Frontal cortex (tissue), 4 donors: ENCODE measurements around the gene NECTIN2. TPM values are rescaled to one million over a fixed set of nuclear protein-coding genes. Genes with fewer than 3 reads are reported as not detected.
A peak's percentile ranks its signal among the peaks of the same experiment; 100 is the strongest.
"Not testable (repeated sequence)": the region's sequence is repeated elsewhere in the genome, so short reads cannot be mapped to it uniquely, and the experiment has no call there.

Experiments
- DNase-seq, 2 donors: peaks; one replicate each; pipeline ENCODE4 v3.0.0; 2012; ENCODE audit warnings: low spot score in 2 of 2
- FAIRE-seq: peaks from 2 replicates; lab custom pipeline; 2012; peaks lifted over from hg19 to GRCh38; lab: Jason Lieb, UNC
- total RNA-seq: library from RNA; depleted of rRNA; stranded (reverse); fragments of >200 nt; gene quantifications from one replicate; pipeline ENCODE4 v1.2.3, GENCODE V29; 2014
- donor health status: control.
- donor health status: control.
- donor health status: control.

The NECTIN2 gene
- total RNA-seq, 1 donor from 2014 or later: 26.1 TPM

DNA sequence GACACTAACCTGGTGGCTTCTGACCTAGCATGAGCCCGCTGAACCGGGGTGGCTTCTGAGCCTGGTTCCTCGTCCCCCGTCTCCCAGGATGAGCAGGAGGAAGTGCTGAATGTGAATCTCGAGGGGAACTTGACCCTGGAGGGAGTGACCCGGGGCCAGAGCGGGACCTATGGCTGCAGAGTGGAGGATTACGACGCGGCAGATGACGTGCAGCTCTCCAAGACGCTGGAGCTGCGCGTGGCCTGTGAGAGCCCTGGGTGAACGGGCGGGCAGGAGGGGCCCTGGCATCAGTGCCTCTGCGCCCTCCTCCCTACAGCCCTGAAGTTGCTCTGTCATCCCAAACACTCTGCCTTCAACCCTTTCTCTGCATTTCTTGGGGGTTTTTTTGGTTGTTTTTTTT, 31.6 kb upstream of the NECTIN2 start:
- no peak for DNase-seq
- no peak for FAIRE-seq

DNA sequence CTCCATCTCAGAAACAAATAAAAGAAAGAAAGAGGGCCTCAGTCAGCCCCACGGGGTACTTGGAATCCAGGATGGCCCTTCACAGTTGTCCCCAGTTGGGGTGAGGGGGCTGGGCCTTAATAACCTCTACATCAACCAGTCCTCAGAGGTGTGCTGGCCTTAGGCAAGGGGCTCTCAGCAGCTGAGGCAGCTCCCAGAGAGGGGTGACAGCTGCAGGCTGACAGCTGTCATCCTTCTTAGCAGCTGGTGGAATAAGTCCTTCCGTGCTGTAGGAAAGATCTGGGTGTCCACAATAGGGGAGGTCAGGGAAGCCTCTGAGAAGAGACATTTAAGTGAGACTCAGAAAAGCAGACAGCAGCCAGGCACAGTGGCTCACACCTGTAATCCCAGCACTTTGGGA, 29.8 kb upstream of the NECTIN2 start:
- DNase-seq (no peak), FAIRE-seq (no peak)

DNA sequence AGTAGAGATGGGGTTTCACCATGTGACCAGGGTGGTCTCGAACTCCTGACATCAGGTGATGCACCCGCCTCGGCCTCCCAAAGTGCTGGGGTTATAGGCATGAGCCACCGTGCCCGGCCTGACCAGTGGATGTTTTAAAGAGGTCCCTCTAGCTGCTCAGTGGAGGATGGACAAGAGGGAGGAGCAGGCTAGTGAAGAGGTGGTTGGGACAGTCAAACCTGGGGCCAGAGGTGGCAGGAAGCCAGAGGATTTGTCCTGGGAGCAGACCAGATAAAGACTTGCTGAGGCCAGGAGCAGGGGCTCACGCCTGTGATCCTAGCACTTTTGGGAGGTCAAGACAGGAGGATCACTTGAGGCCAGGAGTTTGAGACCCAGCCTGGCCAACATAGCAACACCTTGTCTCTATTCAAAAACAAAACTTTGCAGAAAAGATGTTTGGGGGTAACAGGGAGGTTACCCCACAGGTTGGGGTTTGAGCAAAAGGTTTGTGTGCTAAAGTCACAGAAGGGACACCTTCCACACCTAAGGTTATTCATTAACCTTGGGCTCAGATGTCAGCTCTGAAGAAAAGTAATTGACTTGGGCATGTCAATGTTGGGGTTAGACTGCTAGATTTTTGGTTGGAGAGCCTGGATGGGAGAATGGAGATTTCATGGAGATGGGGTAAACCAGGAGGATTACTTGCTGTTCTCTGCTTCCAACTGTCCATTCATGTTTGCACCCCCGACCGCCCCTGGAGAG, 28.2 kb upstream of the NECTIN2 start:
- DNase-seq (no peak), FAIRE-seq (no peak)

DNA sequence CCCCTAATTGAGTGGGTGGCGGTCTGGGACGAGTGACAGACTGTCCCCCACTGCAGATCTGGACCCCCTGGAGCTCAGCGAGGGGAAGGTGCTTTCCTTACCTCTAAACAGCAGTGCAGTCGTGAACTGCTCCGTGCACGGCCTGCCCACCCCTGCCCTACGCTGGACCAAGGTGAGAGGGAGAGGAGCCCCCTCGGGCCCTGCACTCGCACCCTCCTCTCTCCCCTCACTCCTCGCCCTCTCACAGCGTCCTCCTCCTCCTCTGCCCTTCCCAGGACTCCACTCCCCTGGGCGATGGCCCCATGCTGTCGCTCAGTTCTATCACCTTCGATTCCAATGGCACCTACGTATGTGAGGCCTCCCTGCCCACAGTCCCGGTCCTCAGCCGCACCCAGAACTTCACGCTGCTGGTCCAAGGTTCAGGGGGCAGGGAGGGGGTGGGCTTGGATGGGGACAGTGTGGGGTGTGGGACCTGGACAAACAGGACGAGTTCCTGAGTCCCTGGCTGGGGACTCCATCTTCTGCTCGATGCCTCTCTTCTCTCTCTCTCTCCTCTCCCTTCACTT, 27.5 kb upstream of the NECTIN2 start:
- DNase-seq: no peak

DNA sequence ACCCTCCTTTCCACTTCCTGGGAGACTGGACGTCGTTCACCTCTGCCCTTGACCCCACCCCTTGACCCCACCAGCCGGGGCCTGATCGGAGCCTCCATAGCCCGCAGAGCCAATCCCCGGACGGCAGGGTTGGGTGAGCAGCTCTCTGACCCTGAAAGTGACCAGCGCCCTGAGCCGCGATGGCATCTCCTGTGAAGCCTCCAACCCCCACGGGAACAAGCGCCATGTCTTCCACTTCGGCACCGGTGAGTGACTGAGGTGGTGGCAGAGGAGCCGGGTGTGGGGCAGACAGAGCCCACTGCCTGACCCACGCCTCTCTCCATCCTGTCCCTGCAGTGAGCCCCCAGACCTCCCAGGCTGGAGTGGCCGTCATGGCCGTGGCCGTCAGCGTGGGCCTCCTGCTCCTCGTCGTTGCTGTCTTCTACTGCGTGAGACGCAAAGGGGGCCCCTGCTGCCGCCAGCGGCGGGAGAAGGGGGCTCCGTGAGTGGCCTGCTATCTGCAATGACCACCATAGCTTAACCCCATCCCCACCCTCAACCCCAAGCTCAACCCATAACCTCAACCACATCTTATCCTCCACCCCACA, 26.8 kb upstream of the NECTIN2 start:
- DNase-seq: no peak
- FAIRE-seq: no peak

More for the DNA sequence above, 27.5 kb upstream of the NECTIN2 start:
- no peak for FAIRE-seq

DNA sequence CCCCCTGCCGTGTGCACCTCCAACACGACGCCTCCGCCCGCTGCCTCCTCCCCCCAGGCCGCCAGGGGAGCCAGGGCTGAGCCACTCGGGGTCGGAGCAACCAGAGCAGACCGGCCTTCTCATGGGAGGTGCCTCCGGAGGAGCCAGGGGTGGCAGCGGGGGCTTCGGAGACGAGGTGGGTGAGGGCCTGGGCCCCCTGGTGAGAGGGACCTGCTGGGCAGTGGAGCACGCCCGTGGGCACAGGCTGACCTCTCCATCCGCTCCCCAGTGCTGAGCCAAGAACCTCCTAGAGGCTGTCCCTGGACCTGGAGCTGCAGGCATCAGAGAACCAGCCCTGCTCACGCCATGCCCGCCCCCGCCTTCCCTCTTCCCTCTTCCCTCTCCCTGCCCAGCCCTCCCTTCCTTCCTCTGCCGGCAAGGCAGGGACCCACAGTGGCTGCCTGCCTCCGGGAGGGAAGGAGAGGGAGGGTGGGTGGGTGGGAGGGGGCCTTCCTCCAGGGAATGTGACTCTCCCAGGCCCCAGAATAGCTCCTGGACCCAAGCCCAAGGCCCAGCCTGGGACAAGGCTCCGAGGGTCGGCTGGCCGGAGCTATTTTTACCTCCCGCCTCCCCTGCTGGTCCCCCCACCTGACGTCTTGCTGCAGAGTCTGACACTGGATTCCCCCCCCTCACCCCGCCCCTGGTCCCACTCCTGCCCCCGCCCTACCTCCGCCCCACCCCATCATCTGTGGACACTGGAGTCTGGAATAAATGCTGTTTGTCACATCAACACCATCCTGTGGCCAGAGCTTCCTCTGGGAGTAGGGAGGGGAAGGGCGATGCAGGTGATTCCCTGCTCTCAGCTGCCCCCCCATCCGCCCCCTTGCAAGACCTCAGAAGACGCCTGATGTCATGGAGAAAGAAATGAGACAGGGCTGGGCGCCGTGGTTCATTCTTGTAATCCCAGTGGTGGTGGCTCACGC, 25.2 kb upstream of the NECTIN2 start:
- FAIRE-seq (no peak), DNase-seq (peak in 1 of 2 donors; percentile 66)

DNA sequence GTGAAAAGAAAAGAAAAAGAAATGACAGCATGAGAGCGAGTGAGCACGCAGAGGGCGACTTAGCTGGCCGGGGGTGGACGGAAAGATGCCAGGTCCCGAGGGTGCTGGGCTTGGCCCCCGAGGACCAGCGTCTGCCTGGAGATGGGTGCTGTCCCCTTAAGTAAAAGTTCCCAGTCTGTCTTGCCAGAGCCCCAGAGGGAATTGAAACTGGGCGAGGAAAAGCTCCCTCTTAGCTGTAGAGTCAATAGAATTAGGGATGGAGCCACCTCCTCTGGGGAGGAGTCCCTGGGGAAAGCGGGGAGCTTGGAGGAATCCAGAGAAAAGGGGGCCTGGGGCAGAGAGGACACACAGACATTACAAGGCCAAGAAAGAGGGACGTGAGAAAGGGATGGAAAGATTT, 23.9 kb upstream of the NECTIN2 start:
- FAIRE-seq (no peak), DNase-seq (no peak)

DNA sequence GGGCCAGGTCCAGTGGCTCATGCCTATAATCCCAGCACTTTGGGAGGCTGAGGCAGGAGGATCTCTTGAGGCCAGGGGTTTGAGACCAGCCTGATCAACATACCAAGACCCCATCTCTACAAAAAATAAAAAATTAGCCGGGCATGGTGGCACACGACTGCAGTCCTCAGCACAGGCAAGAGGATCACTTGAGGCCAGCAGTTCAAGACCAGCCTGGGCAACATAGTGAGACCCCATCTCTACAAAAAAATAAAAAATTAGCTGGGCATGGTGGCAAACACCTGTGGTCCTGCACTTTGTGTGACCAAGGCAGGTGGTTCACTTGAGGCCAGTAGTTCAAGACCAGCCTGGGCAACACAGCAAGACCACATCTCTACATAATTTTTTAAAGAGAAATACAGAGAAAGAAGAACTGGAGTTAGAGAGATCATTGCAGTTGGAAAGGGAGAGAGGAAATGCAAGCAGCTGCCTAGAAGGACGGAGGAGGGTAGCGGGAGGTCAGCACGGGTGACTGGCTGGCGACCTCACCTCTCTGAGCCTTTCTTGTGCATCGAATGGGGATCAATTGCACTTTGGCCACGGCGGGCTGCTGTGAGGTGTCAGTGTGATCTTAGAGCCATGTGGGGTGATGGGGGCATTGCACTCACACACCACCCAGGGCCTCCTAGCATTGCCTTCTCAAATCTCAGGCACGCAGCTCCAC, 23.3 kb upstream of the NECTIN2 start:
- DNase-seq: no peak
- no peak for FAIRE-seq

DNA sequence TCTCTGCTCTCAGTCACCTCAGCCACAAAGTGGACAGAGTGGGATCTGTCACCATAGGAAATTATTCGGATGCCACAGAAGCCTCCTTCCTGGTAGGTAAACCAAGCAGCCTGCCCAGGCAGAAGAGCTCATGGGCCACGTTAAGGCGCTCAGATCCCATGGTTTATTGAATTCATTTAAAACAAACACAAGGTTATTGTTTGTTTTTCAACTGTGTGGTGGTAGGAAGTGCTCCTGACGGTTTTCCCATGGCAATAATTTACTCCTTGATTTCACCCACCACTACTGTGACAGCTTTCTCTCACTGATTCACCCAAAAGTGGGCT, 22.8 kb upstream of the NECTIN2 start:
- FAIRE-seq (no peak), DNase-seq (no peak)

DNA sequence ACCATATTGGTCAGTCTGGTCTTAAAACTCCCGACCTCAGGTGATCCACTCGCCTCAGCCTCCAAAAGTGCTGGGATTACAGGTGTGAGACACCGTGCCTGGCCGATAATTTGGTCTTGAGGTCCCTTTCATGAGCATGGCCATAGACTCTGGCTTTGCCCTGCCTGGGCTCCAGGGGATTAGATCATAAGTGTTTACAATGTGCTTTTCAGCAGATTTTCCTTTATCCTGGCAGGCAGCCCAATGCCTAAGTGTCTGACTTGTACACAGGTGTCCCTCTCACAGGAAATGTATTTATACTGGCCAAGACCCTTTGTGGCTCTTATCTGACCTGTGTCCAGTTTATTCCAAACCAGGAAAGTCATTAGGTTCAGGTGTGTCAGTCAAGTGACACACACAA, 21.3 kb upstream of the NECTIN2 start:
- no peak for FAIRE-seq
- no peak for DNase-seq

DNA sequence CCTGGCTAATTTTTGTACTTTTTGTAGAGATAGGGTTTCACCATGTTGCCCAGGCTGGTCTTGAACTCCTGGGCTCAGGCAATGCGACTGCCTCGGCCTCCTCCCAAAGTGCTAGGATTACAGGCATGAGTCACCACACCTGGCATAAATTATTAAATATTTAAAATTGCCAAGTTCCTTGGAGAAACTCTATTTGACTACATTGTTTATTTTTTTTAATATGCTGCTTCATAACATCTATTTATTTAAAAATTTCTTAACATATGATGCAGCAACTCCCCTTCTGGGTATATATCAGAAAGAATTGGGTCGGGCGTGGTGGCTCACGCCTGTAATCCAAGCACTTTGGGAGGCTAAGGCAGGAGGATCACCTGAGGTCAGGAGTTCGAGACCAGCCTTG, 13.2 kb upstream of the NECTIN2 start:
- not testable (repeated sequence) for DNase-seq, FAIRE-seq

DNA sequence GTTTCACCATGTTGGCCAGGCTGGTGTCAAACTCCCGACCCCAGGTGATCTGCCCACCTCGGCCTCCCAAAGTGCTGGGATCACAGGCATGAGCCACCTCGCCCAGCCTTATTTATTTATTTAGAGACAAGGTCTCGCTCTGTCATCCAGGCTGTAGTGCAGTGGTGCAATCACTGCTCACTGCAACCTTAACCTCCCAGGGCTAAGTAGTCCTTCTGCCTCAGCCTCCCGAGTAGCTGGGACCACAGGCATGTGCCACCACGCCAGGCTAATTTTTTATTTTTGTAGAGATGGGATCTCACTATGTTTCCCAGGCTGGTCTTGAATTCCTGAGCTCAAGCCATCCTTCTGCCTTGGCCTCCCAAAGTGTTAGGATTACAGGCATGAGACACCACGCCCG, 11.7 kb upstream of the NECTIN2 start:
- not testable (repeated sequence) for DNase-seq, FAIRE-seq

DNA sequence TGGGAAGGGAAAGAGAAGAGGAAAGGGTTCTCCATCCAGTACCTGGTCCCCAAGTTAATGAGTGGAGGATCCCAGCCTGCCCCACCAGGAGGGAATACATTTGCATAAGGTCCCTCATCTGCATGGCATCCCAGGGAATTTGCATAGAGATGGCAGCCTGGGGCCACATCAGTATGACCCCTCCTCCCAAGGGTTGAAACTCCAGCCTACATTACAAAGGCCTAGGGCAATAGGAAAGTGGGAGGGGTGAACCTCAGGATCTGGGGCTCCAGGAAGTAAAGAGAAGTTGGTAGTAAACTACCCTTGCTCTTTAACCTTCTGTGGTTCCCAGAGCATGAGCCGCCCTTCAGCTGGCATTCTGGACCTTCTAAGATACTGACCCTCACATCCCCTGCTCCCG, 6.8 kb upstream of the NECTIN2 start:
- no peak for FAIRE-seq
- DNase-seq: no peak

DNA sequence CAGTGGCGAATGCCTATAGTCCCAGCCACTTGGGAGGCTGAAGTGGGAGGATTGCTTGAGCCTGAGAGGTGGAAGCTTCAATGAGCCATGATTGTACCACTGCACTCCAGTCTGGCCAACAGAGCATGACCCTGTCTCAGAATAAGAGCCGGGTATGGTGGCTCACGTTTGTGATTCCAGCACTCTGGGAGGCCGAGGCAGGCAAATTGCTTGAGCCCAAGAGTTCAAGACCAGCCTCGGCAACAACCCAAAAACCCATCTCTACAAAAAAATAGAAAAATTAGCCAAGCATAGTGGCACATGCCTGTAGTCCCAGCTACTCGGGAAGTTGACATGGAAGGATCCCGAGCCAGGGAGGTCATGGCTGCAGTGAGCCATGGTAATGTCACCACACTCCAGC, 5.3 kb upstream of the NECTIN2 start:
- FAIRE-seq: no peak
- DNase-seq: no peak

DNA sequence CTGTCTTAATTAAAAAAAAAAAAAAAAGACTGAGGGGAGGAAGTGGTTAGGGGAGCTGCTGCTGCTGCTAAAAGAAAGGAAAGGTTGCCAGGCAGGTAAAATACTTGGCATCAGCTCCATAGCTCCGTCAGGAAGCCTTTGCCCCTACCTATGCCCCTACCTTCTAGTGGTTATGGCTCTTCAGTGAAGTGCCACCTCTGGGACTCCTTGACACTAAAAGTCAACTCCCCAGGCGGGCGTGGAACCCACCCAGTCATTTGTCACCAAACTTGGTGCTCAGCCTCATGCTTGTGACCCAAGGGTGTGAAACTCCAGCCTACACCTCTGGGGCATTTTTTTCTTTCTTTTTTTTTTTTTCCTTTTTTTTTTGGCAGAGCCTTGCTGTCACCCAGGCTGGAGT, 4.9 kb upstream of the NECTIN2 start:
- FAIRE-seq (no peak), DNase-seq (no peak)

DNA sequence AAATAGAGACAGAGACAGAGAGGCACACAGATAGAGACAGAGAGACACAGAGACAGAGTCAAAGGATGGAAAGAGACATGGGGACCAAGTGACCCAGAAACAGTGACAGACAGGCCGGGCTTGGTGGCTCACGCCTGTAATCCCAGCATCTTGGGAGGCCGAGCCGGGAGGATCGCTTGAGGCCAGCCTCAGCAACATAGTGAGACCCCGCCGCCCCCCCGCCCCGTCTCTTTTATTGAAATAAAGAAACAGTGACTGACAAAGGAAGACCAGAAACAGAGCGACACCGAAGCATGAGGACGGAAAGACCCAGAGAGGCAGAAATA, 848 bp upstream of the NECTIN2 start:
- FAIRE-seq (no peak), DNase-seq (no peak)

DNA sequence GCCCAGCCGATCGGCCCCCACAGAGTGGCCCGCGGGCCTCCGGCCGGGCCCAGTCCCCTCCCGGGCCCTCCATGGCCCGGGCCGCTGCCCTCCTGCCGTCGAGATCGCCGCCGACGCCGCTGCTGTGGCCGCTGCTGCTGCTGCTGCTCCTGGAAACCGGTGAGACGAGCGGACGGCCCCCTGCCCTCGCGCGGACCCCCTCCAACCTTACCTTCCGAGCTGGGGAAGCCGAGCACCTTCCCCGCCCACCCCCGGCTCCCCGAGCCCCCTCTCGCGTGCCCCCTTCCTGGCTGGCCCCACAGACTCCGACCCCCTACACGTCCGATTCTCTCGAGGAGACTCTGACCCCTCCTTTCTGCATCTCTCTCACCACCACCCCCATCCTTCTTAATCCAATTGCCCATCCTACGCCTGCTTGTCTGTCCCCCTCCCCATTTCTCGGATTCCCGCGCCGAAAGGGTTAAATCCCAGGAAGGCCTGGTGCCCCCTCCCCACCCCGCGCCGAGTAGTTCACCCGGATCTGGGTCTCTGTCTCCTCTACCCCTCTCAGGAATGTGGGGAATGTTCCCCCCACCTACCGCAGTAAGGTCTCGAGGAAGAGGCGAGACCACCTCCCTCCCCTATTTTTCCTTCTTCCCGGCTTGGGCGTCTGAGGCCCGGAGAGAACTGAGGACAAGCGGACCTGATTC, 502 bp downstream of the NECTIN2 start:
- no peak for FAIRE-seq
- DNase-seq: no peak

DNA sequence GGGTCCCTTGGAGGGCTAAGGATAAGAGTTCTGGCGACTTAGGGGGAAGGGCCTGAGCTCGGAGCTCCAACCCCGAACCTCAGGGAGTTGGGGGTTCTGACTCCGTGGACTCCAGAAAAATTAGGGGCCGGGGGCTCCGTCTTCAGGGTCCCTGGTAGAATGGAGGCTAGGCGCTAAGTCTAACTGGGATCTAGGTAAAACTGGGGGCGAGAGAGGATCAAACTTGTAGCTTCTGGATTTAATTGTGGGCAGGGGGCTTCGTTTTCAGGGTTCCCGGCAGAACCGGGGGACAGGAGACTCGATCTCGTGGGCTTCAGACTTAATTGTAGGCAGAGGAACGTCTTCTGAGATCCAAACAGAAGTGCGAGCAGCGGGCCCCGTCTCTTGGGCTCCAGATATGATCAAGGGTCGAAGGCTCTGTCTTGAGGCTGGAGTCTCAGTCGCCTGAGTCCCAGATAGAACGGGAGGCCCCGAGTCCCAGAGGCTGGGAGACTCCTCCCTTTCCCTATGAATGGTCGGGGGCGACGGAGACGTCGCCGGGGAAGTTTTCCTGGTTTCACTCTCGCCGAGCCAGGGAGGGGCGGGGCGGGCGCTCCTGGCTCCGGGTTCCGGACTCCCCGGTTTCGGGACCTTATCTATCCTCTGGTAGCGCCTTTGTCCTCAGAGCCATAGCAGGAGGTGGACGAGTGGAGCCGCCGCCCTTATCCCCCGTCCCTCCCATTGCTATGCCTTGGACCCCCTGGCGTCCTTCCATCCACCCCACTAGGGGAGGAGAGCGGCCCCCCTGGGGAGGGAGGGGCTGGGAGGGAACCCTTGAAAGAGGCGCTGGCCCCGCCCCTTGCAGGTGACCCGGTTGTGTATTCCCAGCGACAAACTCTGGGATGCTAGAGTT, 1.3 kb downstream of the NECTIN2 start:
- peak in 1 of 2 donors; percentile 36 for DNase-seq
- FAIRE-seq: no peak
